IMR-90 (cell line): ENCODE measurements around the gene IMPDH1. TPM values are rescaled to one million over a fixed set of nuclear protein-coding genes. Genes with fewer than 3 reads are reported as not detected.

Experiments used
- ATAC-seq: fragments of 200-7000 bp; cut with Tn5 transposase; 2 replicates; pipeline ENCODE4 v1.9.1; 2020; ENCODE audit warnings: low read depth, mild to moderate bottlenecking, moderate library complexity
- BruUV-seq: library from RNA; stranded (reverse); fragments of 400-500 nt; replicated peaks from 2 replicates; lab custom pipeline; 2021; lab: Mats Ljungman, UMichigan
- CTCF ChIA-PET: fragments of 300-600 bp; formaldehyde crosslinking; extraction: SDS; loops from one replicate; lab custom pipeline; 2021; ENCODE audit warnings: antibody characterized with exemption; lab: Yijun Ruan, JAX
- POLR2A ChIA-PET: fragments of 300-600 bp; sonication (Branson Sonifier 250); formaldehyde crosslinking; loops from one replicate; lab custom pipeline; 2022; ENCODE audit warnings: antibody characterized with exemption; ENCODE audit not compliant: unreplicated experiment; lab: Charles Lee
- DNase-seq: peaks from one replicate; pipeline ENCODE4 v3.0.0; 2013
- H2AFZ ChIP-seq: replicated peaks from 2 replicates; pipeline ENCODE3; 2013; ENCODE audit warnings: low read length, mild to moderate bottlenecking; ENCODE audit not compliant: poor library complexity
- H2AK5ac ChIP-seq: 2 replicates; pipeline ENCODE4 v1.6.1; 2013; ENCODE audit warnings: low read depth, low read length, inconsistent platforms
- H2AK9ac ChIP-seq: replicated peaks from 2 replicates; pipeline ENCODE3; 2013; ENCODE audit warnings: mild to moderate bottlenecking, low read depth, low read length, moderate library complexity; ENCODE audit not compliant: poor library complexity
- H2BK120ac ChIP-seq: 2 replicates; pipeline ENCODE4 v1.6.1; 2013; ENCODE audit warnings: low read depth, low read length, inconsistent platforms
- H2BK15ac ChIP-seq: 3 replicates; pipeline ENCODE4 v1.6.1; 2013; ENCODE audit warnings: low read depth, low read length, inconsistent platforms
- H2BK20ac ChIP-seq: 2 replicates; pipeline ENCODE4 v1.6.1; 2013; ENCODE audit warnings: low read depth, mild to moderate bottlenecking, inconsistent platforms, low read length, moderate library complexity
- H2BK5ac ChIP-seq: 2 replicates; pipeline ENCODE4 v1.6.1; 2013; ENCODE audit warnings: mild to moderate bottlenecking, low read depth, low read length, inconsistent platforms; ENCODE audit not compliant: poor library complexity, severe bottlenecking
- H3K14ac ChIP-seq: replicated peaks from 2 replicates; pipeline ENCODE4 v1.6.1; 2013; ENCODE audit warnings: low read depth, low read length, inconsistent platforms
- H3K18ac ChIP-seq: 2 replicates; pipeline ENCODE4 v1.6.1; 2013; ENCODE audit warnings: low read depth, low read length, control low read depth
- H3K23ac ChIP-seq: 2 replicates; pipeline ENCODE4 v1.6.1; 2013; ENCODE audit warnings: low read depth, low read length, inconsistent platforms
- H3K27ac ChIP-seq: 2 replicates; pipeline ENCODE4 v1.5.1; 2013; ENCODE audit warnings: mild to moderate bottlenecking, control low read depth, low read length; ENCODE audit not compliant: insufficient read depth
- H3K27me3 ChIP-seq: 2 replicates; pipeline ENCODE4 v1.6.1; 2013; ENCODE audit warnings: low read length; ENCODE audit not compliant: control insufficient read depth, insufficient read depth
- H3K36me3 ChIP-seq: 2 replicates; pipeline ENCODE4 v1.6.1; 2013; ENCODE audit warnings: low read length, mixed read lengths; ENCODE audit not compliant: control insufficient read depth, insufficient read depth
- H3K4ac ChIP-seq: 2 replicates; pipeline ENCODE4 v1.6.1; 2013; ENCODE audit warnings: low read depth, low read length, inconsistent platforms
- H3K4me1 ChIP-seq: 2 replicates; pipeline ENCODE4 v1.6.1; 2013; ENCODE audit warnings: low read length, mixed read lengths; ENCODE audit not compliant: control insufficient read depth, insufficient read depth
- H3K4me2 ChIP-seq: 2 replicates; pipeline ENCODE4 v1.6.1; 2013; ENCODE audit warnings: low read depth, mild to moderate bottlenecking, control low read depth, low read length, moderate library complexity
- H3K4me3 ChIP-seq: 2 replicates; pipeline ENCODE4 v1.5.1; 2013; ENCODE audit warnings: low read depth, mild to moderate bottlenecking, control low read depth, low read length, moderate library complexity; ENCODE audit not compliant: insufficient read depth
- H3K56ac ChIP-seq: 2 replicates; pipeline ENCODE4 v1.6.1; 2013; ENCODE audit warnings: low read length, inconsistent platforms; ENCODE audit not compliant: insufficient read depth; ENCODE audit errors: extremely low read depth
- H3K79me1 ChIP-seq, 2 experiments: 2 replicates each; pipeline ENCODE4 v1.6.1; 2013; ENCODE audit warnings: low read length in 2 of 2, inconsistent platforms in 1 of 2, low read depth in 1 of 2
- H3K9ac ChIP-seq: 2 replicates; pipeline ENCODE4 v1.6.1; 2013; ENCODE audit warnings: low read depth, low read length, control low read depth
- H3K9me1 ChIP-seq: 2 replicates; pipeline ENCODE4 v1.6.1; 2013; ENCODE audit warnings: low read length, inconsistent platforms; ENCODE audit not compliant: insufficient read depth
- H3K9me3 ChIP-seq: 2 replicates; pipeline ENCODE4 v1.6.1; 2013; ENCODE audit warnings: low read length; ENCODE audit not compliant: control insufficient read depth, insufficient read depth
- H4K20me1 ChIP-seq: 2 replicates; pipeline ENCODE4 v1.6.1; 2013; ENCODE audit warnings: low read length, inconsistent platforms; ENCODE audit not compliant: insufficient read depth
- H4K5ac ChIP-seq: 2 replicates; pipeline ENCODE4 v1.6.1; 2013; ENCODE audit warnings: mild to moderate bottlenecking, low read depth, low read length, control low read depth
- H4K8ac ChIP-seq, 2 experiments: 2 replicates each; pipeline ENCODE4 v1.6.1; 2013; ENCODE audit warnings: low read depth in 2 of 2, low read length in 2 of 2, control low read depth in 1 of 2, inconsistent platforms in 1 of 2
- H4K91ac ChIP-seq: 2 replicates; pipeline ENCODE4 v1.6.1; 2013; ENCODE audit warnings: low read depth, low read length, inconsistent platforms; ENCODE audit not compliant: insufficient read depth
- CEBPB ChIP-seq: IDR thresholded peaks from 2 replicates; pipeline ENCODE4 v1.6.1; 2012; ENCODE audit warnings: low read depth, low read length, improper control_type of control experiment
- CHD1 ChIP-seq: IDR thresholded peaks from 2 replicates; pipeline ENCODE4 v1.6.1; 2012; ENCODE audit warnings: low read depth, low read length, improper control_type of control experiment
- ELK1 ChIP-seq: fragments of 150-350 bp; IDR thresholded peaks from 2 replicates; pipeline ENCODE4 v1.6.1; 2016; ENCODE audit warnings: low read depth, mild to moderate bottlenecking, low read length, moderate library complexity, borderline replicate concordance
- MAFK ChIP-seq: IDR thresholded peaks from 2 replicates; pipeline ENCODE4 v1.6.1; 2012; ENCODE audit warnings: low read depth, low read length, improper control_type of control experiment
- MXI1 ChIP-seq: IDR thresholded peaks from 2 replicates; pipeline ENCODE4 v1.6.1; 2012; ENCODE audit warnings: low read depth, mild to moderate bottlenecking, low read length, moderate library complexity, borderline replicate concordance
- RAD21 ChIP-seq: IDR thresholded peaks from 2 replicates; pipeline ENCODE4 v1.6.1; 2012; ENCODE audit warnings: low read length, improper control_type of control experiment
- RCOR1 ChIP-seq: IDR thresholded peaks from 2 replicates; pipeline ENCODE4 v1.6.1; 2012; ENCODE audit warnings: mild to moderate bottlenecking, low read length, improper control_type of control experiment; ENCODE audit not compliant: insufficient replicate concordance
- SMC3 ChIP-seq: fragments of 150-350 bp; IDR thresholded peaks from 2 replicates; pipeline ENCODE4 v1.6.1; 2016; ENCODE audit warnings: low read depth, mild to moderate bottlenecking, antibody characterized with exemption, low read length, moderate library complexity
- USF2 ChIP-seq: fragments of 150-350 bp; IDR thresholded peaks from 2 replicates; pipeline ENCODE4 v1.6.1; 2017; ENCODE audit warnings: mild to moderate bottlenecking, antibody characterized with exemption, low read length, low read depth
- WGBS, 2 experiments: methylation state at CpG; one replicate each; pipeline versions ENCODE4 v1.1.5 to v1.1.7; 2013; ENCODE audit warnings: missing lambda C conversion rate in 2 of 2; ENCODE audit not compliant: insufficient read length in 1 of 2; ENCODE audit errors: extremely low coverage in 2 of 2; 5-methylcytosine and 5-hydroxymethylcytosine counted together
- dilution Hi-C: fragments of 300-500 bp; cut with HindIII; formaldehyde crosslinking; loops from one replicate; pipeline ENCODE4 v1.14.3; 2018; ENCODE audit warnings: low sequenced_read_pairs; ENCODE audit not compliant: unreplicated experiment
- in situ Hi-C: fragments of 300-500 bp; cut with MboI; formaldehyde crosslinking; loops from 3 replicates; pipeline ENCODE4 v1.14.3; 2019; ENCODE audit warnings: low sequenced_read_pairs, inconsistent platforms, mixed read lengths
- intact Hi-C: fragments of 100-400 bp; cut with micrococcal nuclease; formaldehyde crosslinking; loops from 2 replicates; pipeline ENCODE4 v1.10.0; 2022
- polyA plus RNA-seq, 3 experiments: library from polyadenylated mRNA; depleted of rRNA; stranded (reverse); fragments of >200 nt; gene quantifications; 2 replicates each; pipeline ENCODE4 v1.2.3, GENCODE V29; 2012; ENCODE audit warnings: low replicate concordance in 1 of 3
- total RNA-seq: library from RNA; depleted of rRNA; stranded (reverse); fragments of >200 nt; gene quantifications from 2 replicates; pipeline ENCODE4 v1.2.3, GENCODE V29; 2012

Gene IMPDH1
- total and polyA plus RNA-seq, 2 of the 4 experiments (the other 2 are of a cell fraction), result 49.5 to 69.3 TPM

GRCh38 chr7:128417071-128417470, 7.3 kb upstream of the IMPDH1 start:
- H3K23ac ChIP-seq, result no peak overlapping the region
- dilution Hi-C loops (no loop called here), intact Hi-C loops (no loop called here), in situ Hi-C loops (no loop called here)
- no peaks in the 10 kb centered on the region for H3K9me1 ChIP-seq
- no peak overlapping the region for H3K27ac ChIP-seq
- H3K9ac ChIP-seq, result no peak overlapping the region
- no peaks in the 10 kb centered on the region for H3K79me1 ChIP-seq
- no peak overlapping the region for H2BK20ac ChIP-seq
- no peak overlapping the region for H2AFZ ChIP-seq
- no peak overlapping the region for H3K4ac ChIP-seq
- BruUV-seq, result no TSS peak
- peaks cover 4% of the 10 kb centered on the region; the same call in 1 of the 2 replicates for H3K9me3 ChIP-seq
- CTCF ChIA-PET, result interaction anchor here (0.9 to 1.9 kb wide), 3 partner anchors 8 to 70 kb away, joined by 3 to 8 read pairs (median 4); no protein-coding TSS in a partner anchor
- no peak overlapping the region for H3K14ac ChIP-seq
- H3K4me3 ChIP-seq, result no peak overlapping the region
- no peak overlapping the region for H2BK5ac ChIP-seq
- H3K56ac ChIP-seq, result no peak overlapping the region
- H3K27me3 ChIP-seq, result peaks cover 33% of the 10 kb centered on the region
- no peak overlapping the region for H4K5ac ChIP-seq
- WGBS, 2 experiments, result no CpG with 5 or more reads among the region's 3 CpGs
- POLR2A ChIA-PET, result no interaction called here
- H4K91ac ChIP-seq, result no peak overlapping the region
- no peak overlapping the region for H2BK120ac ChIP-seq
- H3K4me1 ChIP-seq, result peaks cover 2% of the 10 kb centered on the region
- H2BK15ac ChIP-seq, result no peak overlapping the region
- no peak overlapping the region for H4K8ac ChIP-seq
- no peak for TF ChIP-seq MAFK
- TF ChIP-seq SMC3, result no peak
- no peak for TF ChIP-seq RCOR1
- TF ChIP-seq RAD21, result no peak
- TF ChIP-seq CHD1, result no peak
- TF ChIP-seq USF2, result no peak
- no peak for TF ChIP-seq CEBPB
- no peak for TF ChIP-seq MXI1
- no peak for TF ChIP-seq ELK1
- H3K4me2 ChIP-seq, result no peak overlapping the region
- no peak overlapping the region for H3K18ac ChIP-seq
- no peak overlapping the region for H2AK9ac ChIP-seq
- H4K20me1 ChIP-seq, result no peaks in the 10 kb centered on the region
- no peak overlapping the region for H2AK5ac ChIP-seq
- ATAC-seq (no peak), DNase-seq (no peak)
- no peaks in the 10 kb centered on the region for H3K36me3 ChIP-seq
